Prostate gland (tissue), 2 donors: Measurements from ENCODE around the gene SPR. TPM values are rescaled to one million over a fixed set of nuclear protein-coding genes. Genes with fewer than 3 reads are reported as not detected.

Experiments used
- DNase-seq: peaks from one replicate; pipeline ENCODE4 v3.0.0-alpha.2; 2019; ENCODE audit warnings: low spot score
- H3K27ac ChIP-seq, 2 donors: fragments of 200-600 bp; sonication (generic); 2 replicates each; pipeline ENCODE4 v1.5.1; 2017 to 2019
- H3K27me3 ChIP-seq: fragments of 200-600 bp; sonication (generic); replicated peaks from 2 replicates; pipeline ENCODE4 v1.5.1; 2019; ENCODE audit not compliant: insufficient read depth
- H3K36me3 ChIP-seq, 2 donors: fragments of 200-600 bp; sonication (generic); 1 replicate in 1 of 2; 2 replicates in 1 of 2; pipeline versions ENCODE4 v1.5.1 to v1.8.1; 2017 to 2019
- H3K4me1 ChIP-seq: fragments of 200-600 bp; sonication (generic); replicated peaks from 2 replicates; pipeline ENCODE4 v1.5.1; 2019
- H3K4me3 ChIP-seq, 2 donors: fragments of 200-600 bp; sonication (generic); 2 replicates each; pipeline ENCODE4 v1.5.1; 2017 to 2019
- H3K9me3 ChIP-seq: fragments of 200-600 bp; sonication (generic); 2 replicates; pipeline ENCODE4 v1.5.1; 2017
- CTCF ChIP-seq, 4 experiments: fragments of 200-600 bp in 2 of 4; fragments of 450-650 bp in 2 of 4; sonication (generic) in 2 of 4; IDR thresholded peaks; 1 replicate in 3 of 4; 2 replicates in 1 of 4; pipeline ENCODE4 v1.5.1; 2016 to 2019; ENCODE audit warnings: antibody characterized with exemption in 4 of 4, mild to moderate bottlenecking in 2 of 4, moderate library complexity in 2 of 4
- POLR2A ChIP-seq: fragments of 450-650 bp; IDR thresholded peaks from one replicate; pipeline ENCODE4 v1.6.1; 2016; ENCODE audit warnings: antibody characterized with exemption, mild to moderate bottlenecking
- POLR2AphosphoS5 ChIP-seq: sonication (generic); formaldehyde crosslinking; IDR thresholded peaks from one replicate; pipeline ENCODE4 v1.6.1; 2017; ENCODE audit warnings: antibody characterized with exemption
- WGBS: methylation state at CpG from one replicate; pipeline ENCODE4 v1.1.5; 2018; 5-methylcytosine and 5-hydroxymethylcytosine counted together
- intact Hi-C: fragments of 100-400 bp; cut with DNase I; formaldehyde crosslinking; loops from one replicate; pipeline ENCODE4 v1.14.2; 2022
- total RNA-seq, 2 donors: library from RNA; depleted of rRNA; stranded (reverse); fragments of >200 nt; gene quantifications; one replicate each; pipeline ENCODE4 v1.1.0, GENCODE V29; 2016

The SPR gene
- total RNA-seq, 2 donors from 2014 or later = 42.5 to 91.5 TPM

GRCh38 chr2:72917877-72918553 lies 30.8 kb downstream of the SPR start:
- no peaks in the 10 kb centered on the region for H3K36me3 ChIP-seq
- WGBS = 2% methylated on average over 64 of the region's 89 CpGs
- no peak for DNase-seq
- peak overlapping the region; percentile 14 to 30 for H3K4me3 ChIP-seq
- intact Hi-C loops = no loop called here
- H3K9me3 ChIP-seq = no peaks in the 10 kb centered on the region
- H3K27me3 ChIP-seq = peaks cover 66% of the 10 kb centered on the region
- H3K27ac ChIP-seq = no peak overlapping the region
- peaks cover 24% of the 10 kb centered on the region for H3K4me1 ChIP-seq
- TF ChIP-seq POLR2AphosphoS5 (no peak), POLR2A (no peak), CTCF (IDR thresholded peaks at IDR 0.05) (no peak)

GRCh38 chr2:72919414-72920317 lies 32.5 kb downstream of the SPR start:
- peaks cover 62% of the 10 kb centered on the region for H3K27me3 ChIP-seq
- no peak overlapping the region for H3K4me3 ChIP-seq
- DNase-seq = no peak
- H3K36me3 ChIP-seq = no peaks in the 10 kb centered on the region
- peaks cover 24% of the 10 kb centered on the region for H3K4me1 ChIP-seq
- H3K27ac ChIP-seq = no peak overlapping the region
- TF ChIP-seq POLR2AphosphoS5 (no peak), POLR2A (no peak), CTCF (IDR thresholded peaks at IDR 0.05) (no peak)
- no peaks in the 10 kb centered on the region for H3K9me3 ChIP-seq
- intact Hi-C loops = no loop called here
- WGBS = 6% methylated on average over 48 of the region's 48 CpGs

- intact Hi-C loops = no loop called here
- peaks cover 24% of the 10 kb centered on the region for H3K4me1 ChIP-seq
- DNase-seq = no peak
- peak overlapping the region in 1 of 2 donors; percentile 3 for H3K4me3 ChIP-seq
- 4% methylated on average over 77 of the region's 77 CpGs for WGBS
- peaks cover 62% of the 10 kb centered on the region for H3K27me3 ChIP-seq
- H3K9me3 ChIP-seq = no peaks in the 10 kb centered on the region
- no peaks in the 10 kb centered on the region for H3K36me3 ChIP-seq
- TF ChIP-seq CTCF (IDR thresholded peaks at IDR 0.05) (no peak), POLR2A (no peak), POLR2AphosphoS5 (no peak)
- H3K27ac ChIP-seq = no peak overlapping the region
Observed at GRCh38 chr2:72920318-72921087, 33.3 kb downstream of the SPR start.

GRCh38 chr2:72921088-72921851 lies 34.1 kb downstream of the SPR start:
- 37% methylated on average over 15 of the region's 15 CpGs for WGBS
- Histone ChIP-seq H3K4me1 (peaks cover 17% of the 10 kb centered on the region), H3K27me3 (peaks cover 62% of the 10 kb centered on the region), H3K27ac (no peak overlapping the region), H3K4me3 (no peak overlapping the region), H3K36me3 (no peaks in the 10 kb centered on the region), H3K9me3 (no peaks in the 10 kb centered on the region)
- intact Hi-C loops = no loop called here
- no peak for DNase-seq
- no peak for TF ChIP-seq POLR2AphosphoS5
- TF ChIP-seq POLR2A = no peak
- TF ChIP-seq CTCF (IDR thresholded peaks at IDR 0.05) = no peak
